ENCODE data around the gene DDIT4.
"Not testable (repeated sequence)": the region's sequence is repeated elsewhere in the genome, so short reads cannot be mapped to it uniquely, and the experiment has no call there.

DDIT4 gene, protein sequence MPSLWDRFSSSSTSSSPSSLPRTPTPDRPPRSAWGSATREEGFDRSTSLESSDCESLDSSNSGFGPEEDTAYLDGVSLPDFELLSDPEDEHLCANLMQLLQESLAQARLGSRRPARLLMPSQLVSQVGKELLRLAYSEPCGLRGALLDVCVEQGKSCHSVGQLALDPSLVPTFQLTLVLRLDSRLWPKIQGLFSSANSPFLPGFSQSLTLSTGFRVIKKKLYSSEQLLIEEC

DNA sequence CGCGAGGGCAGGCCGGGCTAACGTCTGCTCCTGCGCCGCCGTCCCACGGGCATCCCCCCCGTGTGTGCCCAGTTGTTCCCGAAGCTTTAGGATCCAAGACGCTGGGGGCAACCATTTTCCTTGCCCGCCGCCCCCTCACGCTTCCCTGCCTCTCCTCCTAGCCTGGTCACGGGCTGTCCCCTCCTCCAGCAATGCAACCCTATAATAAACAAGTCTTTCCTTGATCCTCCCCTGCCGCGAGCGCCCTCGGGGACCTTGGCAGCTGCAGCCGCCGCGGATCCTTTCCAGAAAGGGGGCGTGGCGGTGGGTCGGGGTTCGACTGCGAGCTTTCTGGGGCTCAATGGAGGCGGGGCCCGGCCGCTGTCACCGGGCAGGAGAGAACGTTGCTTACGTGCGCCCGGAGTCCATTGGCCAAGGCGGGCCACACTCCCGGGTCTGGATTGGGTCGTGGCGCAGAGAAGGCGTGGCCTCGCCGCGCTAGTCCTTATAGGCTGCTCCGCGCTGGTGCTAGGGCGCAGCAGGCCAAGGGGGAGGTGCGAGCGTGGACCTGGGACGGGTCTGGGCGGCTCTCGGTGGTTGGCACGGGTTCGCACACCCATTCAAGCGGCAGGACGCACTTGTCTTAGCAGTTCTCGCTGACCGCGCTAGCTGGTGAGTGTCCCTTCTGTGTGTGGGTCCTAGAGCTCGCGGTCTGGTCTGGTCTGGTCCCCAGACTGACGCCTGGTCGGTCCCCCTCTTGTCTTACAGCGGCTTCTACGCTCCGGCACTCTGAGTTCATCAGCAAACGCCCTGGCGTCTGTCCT, at the start of gene DDIT4:
DDIT4 (plus strand) TSS at position 515 of the 803 bp plus-strand sequence. CDS start 293 bp downstream, outside the sequence.
- DNase-seq, result peak; percentile 94

DNA sequence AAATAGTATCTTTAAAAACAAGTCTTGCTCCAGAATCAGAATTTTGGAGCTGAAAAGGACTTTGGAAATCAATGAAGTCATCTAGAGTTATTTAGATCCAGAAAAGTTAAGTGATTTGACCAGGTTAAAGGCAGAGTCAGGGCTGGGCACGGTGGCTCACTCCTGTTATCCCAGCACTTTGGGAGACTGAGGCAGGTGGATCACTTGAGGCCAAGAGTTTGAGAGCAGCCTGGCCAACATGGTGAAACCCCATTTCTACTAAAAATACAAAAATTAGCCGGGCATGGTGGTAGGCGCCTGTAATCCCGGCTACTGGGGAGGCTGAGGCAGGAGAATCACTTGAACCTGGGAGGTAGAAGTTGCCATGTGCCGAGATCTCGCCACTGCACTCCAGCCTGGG, 49.5 kb upstream of the DDIT4 start:
- not testable (repeated sequence) for DNase-seq

DNA sequence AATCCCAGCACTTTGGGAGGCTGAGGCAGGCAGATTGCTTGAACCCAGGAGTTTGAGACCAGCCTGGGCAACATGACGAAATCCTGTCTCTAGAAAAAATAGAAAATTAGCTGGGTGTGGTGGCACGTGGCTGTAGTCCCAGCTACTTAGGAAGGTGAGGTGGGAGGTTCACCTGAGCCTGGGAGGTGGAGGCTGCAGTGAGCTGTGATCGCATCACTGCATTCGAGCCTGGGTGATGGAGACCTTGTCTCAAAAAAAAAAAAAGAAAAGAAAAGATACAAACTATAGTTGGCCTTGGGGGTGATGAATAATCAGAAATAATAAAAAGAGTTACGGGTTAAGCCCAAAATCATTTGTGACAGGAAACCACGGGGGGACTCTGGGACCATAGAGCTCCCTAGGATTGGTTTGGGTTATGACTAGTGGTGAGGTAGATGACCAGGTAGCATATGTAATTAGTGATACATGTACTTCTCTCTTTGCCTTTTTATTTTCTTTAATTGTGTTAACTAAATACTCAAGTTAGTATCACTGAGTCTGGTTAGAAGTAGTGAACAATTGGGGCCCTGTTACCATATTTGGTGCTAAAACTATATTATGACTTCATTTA, 47.2 kb upstream of the DDIT4 start:
- no peak for DNase-seq

DNA sequence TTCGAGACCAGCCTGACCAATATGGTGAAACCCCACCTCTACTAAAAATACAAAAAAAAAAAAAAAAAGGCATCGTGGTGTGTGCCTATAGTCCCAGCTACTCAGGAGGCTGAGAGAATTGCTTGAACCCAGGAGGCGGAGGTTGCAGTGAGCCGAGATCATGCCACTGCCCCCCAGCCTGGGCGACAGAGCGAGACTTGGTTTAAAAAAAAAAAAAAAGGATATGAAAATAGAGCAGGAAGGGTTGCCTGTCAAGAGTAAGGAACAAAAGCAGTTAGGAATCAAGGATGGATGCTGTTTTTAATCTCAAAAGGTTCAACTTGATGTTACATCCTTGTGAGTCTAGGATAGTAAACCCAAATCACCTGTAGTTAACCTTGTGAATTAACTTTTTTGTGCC, 45.9 kb upstream of the DDIT4 start:
- no peak for DNase-seq

DNA sequence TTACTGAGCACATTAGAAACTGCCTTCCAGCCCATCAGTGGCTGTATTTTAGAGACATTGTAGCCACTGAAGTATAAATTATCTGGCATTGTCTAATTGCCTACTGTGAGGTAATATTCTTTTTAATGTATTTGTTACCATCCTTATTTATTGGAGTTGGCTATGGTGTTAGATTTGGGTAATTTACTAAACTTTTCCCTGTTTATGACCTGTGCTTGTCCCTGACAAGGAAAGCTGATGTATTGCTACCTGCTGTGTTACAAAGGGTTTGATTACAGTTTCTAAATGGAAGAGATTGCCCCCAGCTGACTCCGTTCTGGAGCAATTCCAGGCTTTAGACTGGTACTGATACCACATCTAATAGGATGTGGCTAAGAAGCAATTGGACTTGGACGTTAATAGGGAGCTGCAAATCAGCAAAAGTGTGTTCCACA, 45.4 kb upstream of the DDIT4 start:
- peak; percentile 32 for DNase-seq

DNA sequence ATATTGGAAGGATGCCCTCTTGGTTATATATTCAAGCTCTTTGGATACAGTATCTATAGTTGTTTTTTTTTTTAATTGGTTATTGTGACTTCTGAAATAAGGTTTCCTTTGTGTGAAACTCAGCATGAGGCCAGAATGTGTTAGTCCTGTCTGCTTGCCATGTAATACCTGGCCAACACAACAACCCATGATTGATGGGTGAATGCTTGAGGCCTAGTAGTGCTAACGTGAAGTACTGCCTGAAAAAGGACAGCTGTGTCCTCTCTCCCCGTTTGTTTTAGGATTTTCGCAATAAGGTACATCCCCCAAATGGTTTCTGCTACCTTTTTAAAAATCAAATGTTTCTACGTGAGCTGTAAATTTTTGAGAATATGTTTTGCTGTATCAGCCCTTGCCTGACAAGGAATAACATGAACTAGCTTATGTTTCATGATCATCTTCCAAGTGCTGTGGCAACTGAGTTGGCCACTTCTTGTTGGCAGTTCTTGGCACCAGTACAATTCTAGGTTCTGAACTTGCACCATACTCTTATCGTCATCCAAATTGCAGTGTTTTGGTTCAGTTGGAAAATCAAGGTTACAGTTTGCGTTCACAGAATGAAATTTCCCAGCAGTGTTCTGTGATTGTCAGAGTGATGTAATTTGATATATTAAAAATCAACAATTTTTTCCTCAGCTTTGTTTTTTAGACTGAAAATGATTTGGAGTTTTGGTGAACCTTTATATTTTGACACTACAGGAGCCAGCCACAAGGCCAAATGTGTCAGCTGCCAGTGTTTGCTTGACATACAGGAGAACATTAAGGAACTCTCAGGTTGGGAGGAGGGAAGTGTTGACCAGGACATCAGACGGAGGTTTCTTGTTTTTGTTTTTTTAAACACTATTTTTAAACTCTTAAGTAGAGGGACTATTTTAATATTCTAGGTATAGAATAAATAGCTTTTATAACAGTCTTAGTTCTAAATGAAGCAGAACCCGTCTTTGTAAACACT, 44.2 kb upstream of the DDIT4 start:
- DNase-seq, result no peak

DNA sequence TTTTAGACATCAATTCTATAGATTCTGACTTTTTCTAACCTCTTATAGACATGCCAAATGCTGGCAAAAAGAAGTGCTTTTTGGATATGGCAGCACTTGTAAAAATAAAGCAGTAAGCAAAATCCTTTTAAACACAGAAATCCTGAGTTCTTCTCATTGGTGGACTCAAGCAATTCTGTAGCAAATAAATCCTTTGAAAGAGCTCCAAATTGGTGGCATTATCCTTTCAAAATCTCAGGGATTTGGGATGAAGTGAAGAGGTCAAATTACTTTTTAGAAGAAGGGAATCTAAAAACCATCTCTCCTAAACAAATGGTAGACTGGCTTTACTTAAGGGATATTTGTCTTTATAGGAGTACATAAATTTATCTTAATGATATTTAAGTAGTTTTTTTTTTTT, 40.1 kb upstream of the DDIT4 start:
- DNase-seq, result no peak

DNA sequence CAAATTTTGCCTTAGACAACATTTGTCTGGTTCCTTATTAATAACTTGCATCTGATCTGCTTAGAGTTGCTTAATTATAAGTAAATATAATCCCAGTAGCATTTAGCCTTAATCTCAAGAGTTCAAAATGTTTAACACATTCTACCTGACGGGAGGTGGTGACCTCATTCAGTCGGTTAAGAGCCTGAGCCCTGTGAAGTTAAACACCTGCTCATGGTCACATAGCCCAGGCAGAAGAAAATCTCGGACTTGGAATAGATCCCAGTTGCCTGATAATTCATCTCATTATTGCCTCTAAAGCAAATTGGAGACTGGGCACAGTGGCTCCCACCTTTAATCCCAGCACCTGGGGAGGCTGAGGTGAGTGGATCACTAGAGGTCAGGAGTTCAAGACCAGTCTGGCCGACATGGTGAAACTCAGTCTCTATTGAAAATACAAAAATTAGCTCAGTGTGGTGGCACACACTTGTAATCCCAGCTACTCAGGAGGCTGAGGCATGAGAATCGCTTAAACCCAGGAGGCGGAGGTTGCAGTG, 39.1 kb upstream of the DDIT4 start:
- no peak for DNase-seq

DNA sequence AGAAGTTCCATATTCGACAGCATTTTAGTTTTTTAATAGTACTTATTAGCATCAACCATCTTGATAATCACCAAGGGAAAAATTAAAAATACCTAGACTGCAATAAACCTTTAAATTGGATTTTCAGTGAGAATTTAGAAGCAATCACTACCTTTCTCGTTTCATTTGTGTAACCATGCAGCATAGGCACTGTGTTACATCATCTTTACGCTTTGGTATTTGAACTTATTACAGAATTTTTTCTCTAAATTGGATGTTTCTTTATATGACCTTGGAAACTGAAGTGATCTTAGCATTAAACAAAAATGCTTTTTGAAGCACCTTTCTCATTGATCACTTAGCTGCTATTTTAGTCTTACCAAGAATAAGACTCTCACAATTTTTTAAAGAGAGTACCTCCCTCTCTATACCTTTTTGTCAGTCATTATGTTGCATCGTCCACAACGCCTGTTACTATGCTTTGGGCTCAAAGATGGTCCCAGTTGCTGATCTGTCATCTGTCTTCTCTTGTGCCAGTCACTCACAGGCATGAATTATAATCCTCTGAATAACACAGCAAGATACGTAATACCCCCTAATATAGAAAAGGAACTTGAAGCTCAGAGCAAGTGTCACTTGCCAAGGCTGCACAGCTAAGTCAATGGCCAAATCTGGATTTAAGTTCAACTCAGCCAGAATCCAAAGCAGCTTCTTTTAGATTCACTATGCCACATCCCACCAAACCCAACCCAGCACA, 38.0 kb upstream of the DDIT4 start:
- no peak for DNase-seq

DNA sequence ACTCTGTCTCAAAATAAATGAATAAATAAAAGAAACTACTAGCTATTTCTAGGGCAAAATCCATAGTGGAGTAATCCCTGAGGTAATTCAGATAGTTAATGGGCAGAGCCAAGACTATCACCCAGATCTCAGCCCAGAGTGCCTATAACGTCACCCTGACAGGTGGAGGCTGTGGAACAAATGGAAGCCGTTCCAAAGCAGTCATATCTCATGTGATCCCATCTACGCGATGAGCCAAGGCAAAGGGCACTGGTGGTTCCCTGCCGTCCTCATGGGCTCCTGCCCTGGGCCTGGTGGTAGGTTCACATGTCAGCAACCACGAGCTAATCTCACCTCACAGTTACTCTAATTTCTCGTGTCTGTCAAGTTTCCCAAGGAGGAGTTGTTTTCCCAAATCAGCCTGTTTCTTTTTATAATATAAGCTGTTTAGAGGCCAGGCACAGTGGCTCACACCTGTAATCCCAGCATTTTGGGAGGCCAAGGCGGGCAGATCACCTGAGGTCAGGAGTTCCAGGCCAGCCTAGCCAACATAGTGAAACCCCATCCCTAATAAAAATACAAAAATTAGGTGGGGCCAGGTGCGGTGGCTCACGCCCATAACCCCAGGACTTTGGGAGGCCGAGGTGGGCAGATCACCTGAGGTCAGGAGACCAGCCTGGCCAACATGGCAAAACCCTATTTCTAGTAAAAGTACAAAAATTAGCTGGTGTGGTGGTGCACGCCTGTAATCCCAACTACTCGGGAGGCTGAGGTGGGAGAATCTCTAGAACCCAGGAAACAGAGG, 35.1 kb upstream of the DDIT4 start:
- no peak for DNase-seq

DNA sequence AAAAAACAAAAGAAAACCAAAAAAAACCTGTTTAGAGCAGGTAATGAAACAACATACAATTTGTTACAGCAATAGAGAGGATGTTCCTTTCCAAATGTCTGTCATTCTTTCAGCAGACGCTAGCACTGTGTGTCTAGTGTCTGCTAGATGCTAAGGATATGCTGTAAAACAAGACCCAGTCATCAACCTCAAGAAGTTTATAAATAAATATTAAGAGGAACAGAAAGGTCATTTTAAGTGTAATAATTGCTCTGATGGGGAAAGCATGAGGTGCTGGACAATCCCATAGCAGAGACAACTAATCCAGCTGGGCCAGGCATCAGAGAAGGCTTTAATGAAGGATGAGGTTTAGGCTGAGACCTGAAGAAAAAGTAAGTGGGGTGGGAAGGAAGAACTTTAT, 34.3 kb upstream of the DDIT4 start:
- DNase-seq, result no peak

DNA sequence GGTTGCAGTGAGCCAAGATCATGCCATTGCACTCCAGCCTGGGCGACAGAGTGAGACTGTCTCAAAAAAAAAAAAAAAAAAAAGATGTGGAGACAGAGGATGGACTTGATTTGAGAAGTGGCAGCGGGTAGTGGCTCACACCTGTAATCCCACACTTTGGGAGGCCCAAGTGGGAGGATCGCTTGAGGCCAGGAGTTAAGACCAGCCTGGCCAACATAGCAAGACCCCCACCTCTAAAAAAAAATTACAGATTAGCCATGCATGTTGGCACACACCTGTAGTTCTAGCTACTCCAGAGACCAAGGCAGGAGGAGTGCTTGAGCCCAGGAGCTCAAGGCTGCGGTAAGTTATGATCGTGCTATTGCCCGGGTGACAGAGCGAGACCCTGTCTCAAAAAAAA, 33.4 kb upstream of the DDIT4 start:
- DNase-seq, result no peak

DNA sequence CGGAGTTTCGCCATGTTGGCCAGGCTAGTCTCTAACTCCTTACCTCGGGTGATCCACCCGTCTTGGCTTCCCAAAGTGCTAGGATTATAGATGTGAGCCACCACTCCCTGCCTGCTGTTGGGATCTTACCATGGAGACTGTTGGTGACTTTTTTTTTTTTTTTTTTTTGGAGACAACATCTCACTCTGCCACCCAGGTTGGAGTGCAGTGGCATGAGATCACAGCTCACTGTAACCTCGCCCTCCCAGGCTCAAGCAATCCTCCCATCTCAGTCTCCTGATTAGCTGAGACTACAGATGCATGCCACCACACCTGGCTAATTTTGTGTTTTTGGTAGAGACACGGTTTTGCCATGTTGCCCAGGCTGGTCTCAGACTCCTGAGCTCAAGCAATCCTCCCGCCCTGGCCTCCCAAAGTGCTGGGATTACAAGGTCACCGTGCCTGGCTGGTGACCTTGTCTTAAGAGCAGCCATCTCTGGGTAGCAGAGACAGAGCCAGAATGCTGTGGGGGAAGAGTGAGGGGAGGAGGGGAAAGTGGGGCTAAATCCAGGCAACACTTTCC, 32.0 kb upstream of the DDIT4 start:
- no peak for DNase-seq

DNA sequence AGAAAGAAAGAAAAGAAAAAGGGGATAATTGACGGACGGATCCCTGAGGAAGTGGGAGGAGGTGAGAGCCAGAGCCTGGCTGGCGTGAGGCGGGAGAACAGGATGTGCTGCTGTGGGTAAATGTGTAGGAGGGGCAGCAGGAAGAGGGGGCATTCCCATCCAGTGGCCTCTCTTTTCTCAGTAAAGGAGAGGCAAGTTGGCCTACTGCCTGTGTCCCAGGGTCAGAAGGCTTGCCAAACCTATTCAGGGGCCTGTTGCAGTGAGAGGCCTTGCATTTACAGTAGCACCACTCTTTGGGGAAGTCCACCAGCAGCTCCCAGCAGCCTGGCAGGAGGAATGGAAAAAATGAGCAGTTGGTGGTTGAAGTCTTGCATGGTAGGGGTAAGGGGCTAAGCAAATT, 31.0 kb upstream of the DDIT4 start:
- DNase-seq, result no peak

DNA sequence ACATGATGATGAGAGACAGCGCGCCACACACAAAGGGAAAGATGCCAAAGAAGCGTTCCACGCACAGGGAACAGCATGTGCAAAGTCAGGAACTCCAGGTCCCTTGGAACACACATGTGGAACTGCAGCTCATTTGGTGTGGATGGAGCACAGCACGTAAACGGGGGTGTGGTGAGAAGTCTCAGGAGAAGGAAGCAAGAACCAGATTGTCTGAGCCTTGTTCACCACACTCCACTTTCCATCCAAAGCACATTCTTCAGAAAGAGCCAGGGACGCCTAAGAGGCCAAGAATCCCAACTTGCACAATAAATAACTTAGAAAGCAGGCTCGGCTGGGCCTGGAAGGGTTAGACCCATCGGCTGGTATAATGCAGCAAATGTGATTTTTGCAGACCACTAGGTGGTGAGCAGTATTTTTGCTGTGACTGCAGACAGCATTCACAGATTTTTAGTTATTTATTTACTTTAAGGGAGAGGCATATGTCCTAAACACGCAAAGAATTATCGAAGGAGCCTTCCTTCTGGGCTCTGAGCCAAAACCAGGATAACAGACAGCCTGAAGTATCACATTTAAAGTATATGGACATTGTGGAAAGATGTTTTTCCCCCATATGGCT, 29.8 kb upstream of the DDIT4 start:
- DNase-seq, result peak; percentile 78

DNA sequence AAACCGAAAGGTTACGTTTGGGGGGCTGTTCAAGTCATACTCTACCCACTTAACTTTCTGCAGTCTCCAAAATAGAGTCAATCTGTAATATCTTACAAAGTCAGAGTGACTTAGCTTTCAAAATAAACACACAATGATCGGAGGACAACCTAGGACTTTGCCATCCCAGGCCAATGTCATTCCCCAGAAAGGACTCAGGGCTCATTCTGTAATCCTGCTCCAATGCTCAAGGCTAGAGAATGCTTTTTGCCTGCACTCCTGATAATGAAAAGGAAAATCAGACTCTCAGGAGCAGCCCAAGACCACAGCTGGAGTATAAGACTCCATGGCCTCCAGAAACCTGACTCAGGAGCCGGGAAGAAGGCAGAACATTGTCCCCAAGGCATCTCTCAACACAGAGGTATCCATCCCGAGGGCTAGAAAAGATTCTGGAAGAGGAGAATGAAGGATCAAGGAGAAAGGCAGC, 29.1 kb upstream of the DDIT4 start:
- DNase-seq, result no peak

DNA sequence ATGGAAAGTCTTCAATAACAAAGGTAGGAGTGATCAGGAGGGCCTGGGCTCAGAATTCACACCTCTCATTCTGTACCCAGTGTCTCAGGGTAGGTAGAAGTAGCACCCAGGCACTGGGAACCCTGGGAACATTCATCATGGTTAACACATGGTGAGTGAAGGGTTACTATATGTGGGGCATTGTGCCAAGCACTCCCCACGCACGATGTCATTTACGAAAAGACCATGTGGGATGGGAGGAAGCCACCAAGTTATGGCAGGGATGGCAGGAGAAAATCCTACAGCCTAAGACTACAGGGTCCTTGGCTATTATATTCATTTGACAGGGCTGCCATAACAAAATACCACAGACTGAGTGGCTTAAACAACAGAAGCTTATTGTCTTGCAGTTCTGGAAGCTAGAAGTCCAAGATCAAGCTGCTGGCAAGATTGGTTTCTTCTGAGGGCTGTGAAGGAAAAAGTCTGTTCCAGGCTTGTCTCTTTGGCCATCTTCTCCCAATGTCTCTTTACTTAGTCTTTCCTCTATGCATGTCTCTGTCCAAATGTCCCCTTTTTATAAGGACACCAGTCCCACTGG, 27.7 kb upstream of the DDIT4 start:
- no peak for DNase-seq

DNA sequence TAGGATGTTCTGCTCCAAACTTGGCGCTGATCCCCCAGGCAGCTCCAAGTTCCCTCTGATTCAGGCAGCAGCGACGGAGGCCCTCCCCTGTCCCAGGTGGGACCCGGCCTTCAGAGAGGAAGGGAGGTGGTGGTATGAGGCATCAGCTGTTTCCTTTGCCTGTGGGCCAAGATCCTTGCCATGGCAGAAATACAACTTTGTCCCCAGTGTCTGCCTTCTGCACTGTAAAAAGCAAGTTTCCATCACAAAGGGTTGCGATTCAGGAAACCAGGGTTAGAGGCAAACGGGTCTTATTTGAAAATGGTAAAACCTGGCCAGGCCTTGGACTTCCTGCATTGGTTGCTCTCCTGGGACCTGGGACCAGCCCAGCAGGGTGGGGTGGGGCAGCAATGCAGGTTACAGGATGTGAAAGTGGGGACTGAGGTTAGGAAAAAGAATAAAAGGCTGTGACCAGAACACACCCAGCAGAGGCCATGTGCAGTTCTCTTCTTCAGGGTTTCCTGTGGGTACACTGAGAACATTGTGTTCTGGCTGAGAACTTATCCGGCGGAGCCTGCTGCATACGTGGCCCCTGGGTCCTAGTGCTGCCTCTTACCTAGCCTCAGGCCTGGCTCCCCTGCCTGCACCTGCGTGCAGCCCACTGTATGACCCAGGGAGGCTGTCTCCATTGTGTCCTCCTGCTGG, 25.1 kb upstream of the DDIT4 start:
- DNase-seq, result no peak
